ENCODE measurements around the gene MYO18B. TPM values are rescaled to one million over a fixed set of nuclear protein-coding genes. Genes with fewer than 3 reads are reported as not detected.

Gene MYO18B
- total RNA-seq, 1 experiment from 2014 or later = 0.05 TPM

DNA sequence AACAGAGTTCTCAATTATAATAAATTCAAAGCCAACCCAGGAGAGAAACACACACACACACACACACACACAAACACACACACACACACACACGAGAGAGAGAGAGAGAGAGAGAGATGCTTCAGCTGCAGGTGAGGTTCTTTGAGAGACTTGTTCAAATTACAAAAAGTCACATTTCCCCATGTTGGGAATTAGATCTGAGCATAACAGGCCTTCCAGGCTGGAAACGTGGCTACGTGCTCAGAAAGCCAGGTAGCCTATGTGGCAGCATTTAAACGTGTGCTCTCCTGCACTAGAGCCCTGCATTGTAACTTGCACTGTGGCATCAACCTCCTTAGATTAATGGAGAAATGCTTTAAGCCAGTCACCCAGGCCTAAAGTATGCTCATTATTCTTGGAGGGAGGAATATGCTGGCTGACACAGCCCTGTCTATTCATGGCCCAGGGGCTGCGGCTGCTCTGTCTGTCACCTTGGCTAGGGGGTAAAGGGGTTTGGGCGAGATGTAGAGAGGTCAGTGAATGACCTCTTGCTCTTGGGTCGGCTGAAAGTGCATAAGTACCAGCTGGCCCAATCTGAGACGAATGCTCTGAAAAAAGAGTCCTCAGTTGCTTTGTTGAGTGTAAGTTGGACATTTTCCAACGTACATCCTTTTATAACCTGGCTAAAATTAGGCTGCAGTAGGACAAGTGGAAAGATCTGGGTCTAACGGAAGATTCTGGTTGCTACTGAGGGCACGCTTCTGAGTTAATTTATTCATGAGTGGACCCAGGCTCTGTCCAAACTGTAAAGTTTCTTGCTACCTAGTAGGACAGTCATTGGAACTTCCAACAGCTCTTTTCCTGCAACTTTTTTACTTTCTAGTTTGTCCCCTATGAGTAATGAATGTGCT, 256.1 kb downstream of the MYO18B start:
- Histone ChIP-seq H2AFZ (ENCODE audit: low read depth, low read length, poor library complexity, severe bottlenecking) (no peak overlapping the region), H3K4me2 (ENCODE audit: low read length) (no peak overlapping the region), H4K20me1 (ENCODE audit: insufficient read depth) (no peaks in the 10 kb centered on the region), H3K27ac (ENCODE audit: low read depth, low read length) (no peak overlapping the region), H3K9me3 (ENCODE audit: control insufficient read depth in 1 of 2, insufficient read depth in 1 of 2, low read depth in 1 of 2, low read length in 2 of 2) (no peaks in the 10 kb centered on the region), H3K79me2 (ENCODE audit: insufficient read depth, low read length) (no peaks in the 10 kb centered on the region), H3K36me3 (ENCODE audit: control insufficient read depth in 1 of 2, insufficient read depth in 2 of 2, low read length in 2 of 2) (no peaks in the 10 kb centered on the region), H3K27me3 (ENCODE audit: insufficient read depth, low read length) (peaks cover 15% of the 10 kb centered on the region; the same call in 1 of the 2 replicates), H3K9me2 (ENCODE audit: insufficient read depth) (no peaks in the 10 kb centered on the region), H3K9ac (ENCODE audit: low read length) (no peak overlapping the region), H3K4me3 (replicated peaks in 1 of 2; ENCODE audit: low read depth in 1 of 2, low read length in 2 of 2) (no peak overlapping the region), H3K4me1 (ENCODE audit: control insufficient read depth in 1 of 2, insufficient read depth in 2 of 2, low read length in 2 of 2) (no peaks in the 10 kb centered on the region)
- CTCF ChIA-PET = no interaction called here
- TF ChIP-seq POLR2AphosphoS5 (IDR thresholded peaks at IDR 0.05; ENCODE audit: low read depth, low read length) (no peak), ELF1 (IDR thresholded peaks at IDR 0.05; ENCODE audit: borderline replicate concordance, low read depth) (no peak), RAD21 (IDR thresholded peaks at IDR 0.05; ENCODE audit: low read depth) (no peak), ZNF274 (IDR thresholded peaks at IDR 0.05; ENCODE audit: low read depth, low read length) (no peak), CEBPB (IDR thresholded peaks at IDR 0.05; ENCODE audit: low read depth) (no peak), SP1 (IDR thresholded peaks at IDR 0.05; ENCODE audit: low read depth) (no peak), SRF (IDR thresholded peaks at IDR 0.05; ENCODE audit: low read depth) (no peak), JUND (IDR thresholded peaks at IDR 0.05) (no peak), FOSL1 (IDR thresholded peaks at IDR 0.05; ENCODE audit: low read depth) (no peak), EGR1 (IDR thresholded peaks at IDR 0.05; ENCODE audit: low read depth) (no peak), POLR2A (IDR thresholded peaks at IDR 0.05; ENCODE audit: borderline replicate concordance, extremely low read depth, insufficient read depth, insufficient read length) (no peak), CBX3 (IDR thresholded peaks at IDR 0.05; ENCODE audit: low read depth) (no peak), YY1 (IDR thresholded peaks at IDR 0.05; ENCODE audit: extremely low read depth, insufficient replicate concordance, low read depth, low read length) (no peak), CTCF (IDR thresholded peaks at IDR 0.05 in 2 of 3, conservative IDR thresholded peaks at IDR 0.05 in 1 of 3; ENCODE audit: borderline replicate concordance in 1 of 3, insufficient read depth in 1 of 3, low read depth in 2 of 3, low read length in 2 of 3) (no peak)
- TF ChIP-seq, protein P1, sequence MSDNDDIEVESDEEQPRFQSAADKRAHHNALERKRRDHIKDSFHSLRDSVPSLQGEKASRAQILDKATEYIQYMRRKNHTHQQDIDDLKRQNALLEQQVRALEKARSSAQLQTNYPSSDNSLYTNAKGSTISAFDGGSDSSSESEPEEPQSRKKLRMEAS (IDR thresholded peaks at IDR 0.05) = no peak
- TF ChIP-seq, protein P2, sequence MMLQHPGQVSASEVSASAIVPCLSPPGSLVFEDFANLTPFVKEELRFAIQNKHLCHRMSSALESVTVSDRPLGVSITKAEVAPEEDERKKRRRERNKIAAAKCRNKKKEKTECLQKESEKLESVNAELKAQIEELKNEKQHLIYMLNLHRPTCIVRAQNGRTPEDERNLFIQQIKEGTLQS (IDR thresholded peaks at IDR 0.05) = no peak
- BruUV-seq (replicated peaks) = no TSS peak
- RAD21 ChIA-PET (ENCODE audit: low non-redundant PET in 1 of 2, low total read pairs in 2 of 2, uncharacterized antibody in 2 of 2, unreplicated experiment in 2 of 2) = no interaction called here
- POLR2A ChIA-PET = no interaction called here
- no peak for ATAC-seq
- no peak for DNase-seq (ENCODE audit: low read depth, low spot score)
- intact Hi-C loops (cut with micrococcal nuclease) = no loop called here
